H1 (cell line): ENCODE data around the gene C9. TPM values are rescaled to one million over a fixed set of nuclear protein-coding genes. Genes with fewer than 3 reads are reported as not detected.
"Not testable (repeated sequence)": the region's sequence is repeated elsewhere in the genome, so short reads cannot be mapped to it uniquely, and the experiment has no call there.

Experiments used
- CTCF ChIA-PET: fragments of 300-600 bp; sonication (Branson Sonifier 250); formaldehyde crosslinking; loops from one replicate; lab custom pipeline; 2021; ENCODE audit not compliant: partially characterized antibody; lab: Charles Lee
- POLR2A ChIA-PET: fragments of 300-600 bp; sonication (Branson Sonifier 250); formaldehyde crosslinking; loops from one replicate; lab custom pipeline; 2021; ENCODE audit warnings: inconsistent platforms; ENCODE audit not compliant: partially characterized antibody; lab: Charles Lee
- DNase-seq, 2 experiments: peaks; one replicate each; pipeline versions ENCODE4 v3.0.0 to v3.0.0-alpha.2; 2010 to 2022; ENCODE audit warnings: low spot score in 2 of 2, low read depth in 1 of 2, mixed read lengths in 1 of 2
- FAIRE-seq: peaks from 2 replicates; lab custom pipeline; 2011; peaks lifted over from hg19 to GRCh38; lab: Jason Lieb, UNC
- H2AFZ ChIP-seq: 2 replicates; pipeline ENCODE4 v1.8.1; 2012; ENCODE audit warnings: low read length, inconsistent platforms
- H2AK5ac ChIP-seq: 2 replicates; pipeline ENCODE4 v1.6.1; 2013; ENCODE audit warnings: low read depth, low read length
- H2BK120ac ChIP-seq: replicated peaks from 2 replicates; pipeline ENCODE3; 2013; ENCODE audit warnings: low read depth, low read length, inconsistent platforms
- H2BK12ac ChIP-seq: 2 replicates; pipeline ENCODE4 v1.6.1; 2013; ENCODE audit warnings: low read depth, low read length
- H2BK15ac ChIP-seq: 2 replicates; pipeline ENCODE4 v1.6.1; 2013; ENCODE audit warnings: low read length
- H2BK20ac ChIP-seq: 2 replicates; pipeline ENCODE4 v1.6.1; 2013; ENCODE audit warnings: low read length
- H2BK5ac ChIP-seq: 2 replicates; pipeline ENCODE4 v1.6.1; 2013; ENCODE audit warnings: low read depth, low read length
- H3K14ac ChIP-seq: 2 replicates; pipeline ENCODE4 v1.6.1; 2013; ENCODE audit warnings: inconsistent platforms; ENCODE audit not compliant: insufficient read length
- H3K18ac ChIP-seq: 2 replicates; pipeline ENCODE4 v1.6.1; 2013; ENCODE audit warnings: low read length; ENCODE audit errors: extremely low read depth
- H3K23ac ChIP-seq: 2 replicates; pipeline ENCODE4 v1.6.1; 2013; ENCODE audit warnings: inconsistent platforms; ENCODE audit not compliant: insufficient read length
- H3K23me2 ChIP-seq: 2 replicates; pipeline ENCODE4 v1.6.1; 2013; ENCODE audit warnings: low read depth, low read length
- H3K27ac ChIP-seq: 2 replicates; pipeline ENCODE4 v1.6.1; 2011; ENCODE audit warnings: low read depth, low read length, inconsistent platforms
- H3K27me3 ChIP-seq, 4 experiments: replicated peaks in 1 of 4; 1 replicate in 1 of 4; 2 replicates in 3 of 4; pipeline versions ENCODE4 v1.6.1 to v1.8.1; 2011 to 2013; ENCODE audit warnings: low read length in 3 of 4, mild to moderate bottlenecking in 3 of 4, inconsistent platforms in 2 of 4, mixed read lengths in 2 of 4, moderate library complexity in 1 of 4; ENCODE audit not compliant: control insufficient read depth in 3 of 4, insufficient read depth in 3 of 4; ENCODE audit errors: extremely low read depth in 1 of 4
- H3K36me3 ChIP-seq, 4 experiments: 2 replicates each; pipeline versions ENCODE4 v1.6.1 to v1.8.1; 2011 to 2013; ENCODE audit warnings: mild to moderate bottlenecking in 4 of 4, low read length in 3 of 4, moderate library complexity in 2 of 4, control low read depth in 1 of 4, inconsistent platforms in 1 of 4; ENCODE audit not compliant: insufficient read depth in 4 of 4, control insufficient read depth in 2 of 4
- H3K4ac ChIP-seq: replicated peaks from 2 replicates; pipeline ENCODE3; 2013; ENCODE audit warnings: low read length, low read depth, mixed read lengths, inconsistent platforms; ENCODE audit not compliant: insufficient read length
- H3K4me1 ChIP-seq, 4 experiments: replicated peaks in 1 of 4; 1 replicate in 1 of 4; 2 replicates in 3 of 4; pipeline versions ENCODE4 v1.6.1 to v1.8.1; 2011 to 2013; ENCODE audit warnings: low read length in 3 of 4, inconsistent platforms in 2 of 4, mixed read lengths in 1 of 4; ENCODE audit not compliant: insufficient read depth in 4 of 4, control insufficient read depth in 3 of 4
- H3K4me2 ChIP-seq, 2 experiments: 2 replicates each; pipeline versions ENCODE4 v1.6.1 to v1.8.1; 2011 to 2013; ENCODE audit warnings: low read depth in 2 of 2, low read length in 2 of 2, control low read depth in 1 of 2, inconsistent platforms in 1 of 2, mild to moderate bottlenecking in 1 of 2; ENCODE audit not compliant: insufficient read depth in 1 of 2
- H3K4me3 ChIP-seq, 4 experiments: fragments of 200-600, 300-600 bp in 1 of 4; sonication (generic), shearing (Covaris generic), sonication (Bioruptor Twin) in 1 of 4; 2 replicates each; pipeline versions ENCODE4 v1.5.1 to v1.8.1; 2011 to 2016; ENCODE audit warnings: low read length in 4 of 4, low read depth in 3 of 4, control low read depth in 2 of 4, inconsistent platforms in 2 of 4, mild to moderate bottlenecking in 2 of 4, mixed read lengths in 1 of 4, moderate library complexity in 1 of 4; ENCODE audit not compliant: insufficient read depth in 2 of 4; ENCODE audit errors: extremely low read depth in 1 of 4
- H3K56ac ChIP-seq: replicated peaks from 2 replicates; pipeline ENCODE3; 2013; ENCODE audit warnings: low read depth, mild to moderate bottlenecking, mixed read lengths, low read length, inconsistent platforms; ENCODE audit not compliant: insufficient read length
- H3K79me1 ChIP-seq: 2 replicates; pipeline ENCODE4 v1.6.1; 2013; ENCODE audit warnings: low read depth, low read length, control low read depth
- H3K79me2 ChIP-seq, 2 experiments: 2 replicates each; pipeline versions ENCODE4 v1.6.1 to v1.8.1; 2012 to 2013; ENCODE audit warnings: low read length in 2 of 2, mild to moderate bottlenecking in 2 of 2, inconsistent platforms in 1 of 2; ENCODE audit not compliant: insufficient read depth in 2 of 2, control insufficient read depth in 1 of 2
- H3K9ac ChIP-seq, 4 experiments: replicated peaks in 1 of 4; 1 replicate in 1 of 4; 2 replicates in 3 of 4; pipeline versions ENCODE4 v1.6.1 to v1.8.1; 2011 to 2013; ENCODE audit warnings: low read depth in 3 of 4, low read length in 3 of 4, control low read depth in 2 of 4, mild to moderate bottlenecking in 2 of 4, moderate library complexity in 2 of 4, inconsistent platforms in 1 of 4; ENCODE audit errors: extremely low read depth in 1 of 4
- H3K9me3 ChIP-seq, 2 experiments: 2 replicates each; pipeline versions ENCODE4 v1.6.1 to v1.8.1; 2012 to 2013; ENCODE audit warnings: mild to moderate bottlenecking in 2 of 2, moderate library complexity in 2 of 2, control low read depth in 1 of 2, inconsistent platforms in 1 of 2, low read depth in 1 of 2, low read length in 1 of 2, mixed read lengths in 1 of 2; ENCODE audit not compliant: insufficient read depth in 2 of 2
- H4K20me1 ChIP-seq, 2 experiments: replicated peaks in 1 of 2; 2 replicates each; pipeline versions ENCODE3 to v1.8.1; 2011 to 2013; ENCODE audit warnings: inconsistent platforms in 2 of 2, low read length in 2 of 2, mild to moderate bottlenecking in 1 of 2; ENCODE audit not compliant: insufficient read depth in 2 of 2, control insufficient read depth in 1 of 2
- H4K5ac ChIP-seq: 2 replicates; pipeline ENCODE4 v1.6.1; 2013; ENCODE audit warnings: low read length, low read depth, mixed read lengths, inconsistent platforms; ENCODE audit not compliant: insufficient read length
- H4K8ac ChIP-seq: 2 replicates; pipeline ENCODE4 v1.8.0; 2013; ENCODE audit warnings: mild to moderate bottlenecking, moderate library complexity, low read length, inconsistent platforms; ENCODE audit not compliant: insufficient read depth; ENCODE audit errors: extremely low read depth
- H4K91ac ChIP-seq: replicated peaks from 2 replicates; pipeline ENCODE3; 2013; ENCODE audit warnings: low read length, mixed read lengths, inconsistent platforms; ENCODE audit not compliant: insufficient read length
- NRF1 ChIP-seq: IDR thresholded peaks from 2 replicates; pipeline ENCODE4 v1.6.1; 2011; ENCODE audit warnings: mild to moderate bottlenecking, low read depth, low read length, improper control_type of control experiment
- WGBS, 2 experiments: shearing (Covaris generic) in 1 of 2; methylation state at CpG; one replicate each; pipeline versions ENCODE4 v1.1.6 to v1.1.7; 2013 to 2015; ENCODE audit warnings: low lambda C conversion rate in 2 of 2, mixed read lengths in 2 of 2, inconsistent platforms in 1 of 2, low coverage in 1 of 2, missing lambda C conversion rate in 1 of 2; ENCODE audit not compliant: insufficient replicate concordance in 2 of 2, insufficient coverage in 1 of 2, insufficient read length in 1 of 2; ENCODE audit errors: extremely low coverage in 1 of 2, missing lambda C conversion rate in 1 of 2; 5-methylcytosine and 5-hydroxymethylcytosine counted together
- polyA plus RNA-seq, 7 experiments: library from polyadenylated mRNA; depleted of rRNA in 3 of 7; stranded (reverse) in 5 of 7; unstranded in 2 of 7; fragments of >200 nt in 5 of 7; fragments of 200-250 nt in 2 of 7; gene quantifications; 1 replicate in 5 of 7; 2 replicates in 1 of 7; 4 replicates in 1 of 7; pipeline versions ENCODE4 v1.2.1 to v1.2.3, GENCODE V29; 2011 to 2013; ENCODE audit warnings: missing spikeins in 2 of 7, mixed read lengths in 2 of 7
- total RNA-seq: library from RNA; stranded (reverse); fragmentation: NEBNext Ultra II Directional; extraction: Animal tissue kit (Norgen Biotek cat#: 25700); gene quantifications from 2 replicates; pipeline ENCODE4 v1.2.1, GENCODE V29; 2021

C9 gene
- total and polyA plus RNA-seq, 2 of the 8 experiments (the other 6 are each of a cell fraction or from before 2014, with no cell fraction given): not detected

- H3K23ac ChIP-seq: no peak overlapping the region
- POLR2A ChIA-PET: no interaction called here
- no peak overlapping the region for H4K5ac ChIP-seq
- no peak for DNase-seq
- H3K36me3 ChIP-seq: no peaks in the 10 kb centered on the region
- H3K4ac ChIP-seq: no peak overlapping the region
- TF ChIP-seq NRF1: no peak
- TF ChIP-seq, all 59 proteins: peak for 0
- Histone ChIP-seq H4K91ac (no peak overlapping the region), H3K27ac (no peak overlapping the region), H3K4me1 (no peaks in the 10 kb centered on the region), H4K20me1 (no peaks in the 10 kb centered on the region), H2BK120ac (no peak overlapping the region), H2BK12ac (no peak overlapping the region), H3K79me1 (no peaks in the 10 kb centered on the region), H3K4me2 (no peak overlapping the region), H3K18ac (no peak overlapping the region), H4K8ac (no peak overlapping the region), H3K14ac (no peak overlapping the region), H2BK5ac (no peak overlapping the region), H3K79me2 (no peaks in the 10 kb centered on the region), H3K56ac (no peak overlapping the region), H2AFZ (no peak overlapping the region), H3K27me3 (no peaks in the 10 kb centered on the region), H2BK20ac (no peak overlapping the region), H3K9me3 (no peaks in the 10 kb centered on the region), H2BK15ac (no peak overlapping the region), H3K4me3 (no peak overlapping the region), H3K23me2 (peaks cover 2% of the 10 kb centered on the region; the same call in 1 of the 2 replicates), H3K9ac (no peak overlapping the region), H2AK5ac (no peak overlapping the region)
- CTCF ChIA-PET: interaction anchor here (1.1 kb wide), 1 partner anchor 36 kb away, joined by 5 read pairs; no protein-coding TSS in a partner anchor
- 89% methylated on average over 3 of the region's 3 CpGs; no CpG with 5 or more reads in 1 of the 2 experiments for WGBS, 2 experiments
- FAIRE-seq: no peak
Observed at GRCh38 chr5:39319395-39319794, 44.9 kb downstream of the C9 start.

- H2BK120ac ChIP-seq, H3K79me2 ChIP-seq, H3K4me3 ChIP-seq, H3K79me1 ChIP-seq, H3K36me3 ChIP-seq, H4K5ac ChIP-seq, H2BK5ac ChIP-seq, H4K8ac ChIP-seq, H3K4ac ChIP-seq, H3K4me1 ChIP-seq, H2AFZ ChIP-seq, H2BK15ac ChIP-seq, H3K23ac ChIP-seq, CTCF ChIA-PET, DNase-seq, H4K91ac ChIP-seq, POLR2A ChIA-PET, H3K9me3 ChIP-seq, FAIRE-seq, H3K18ac ChIP-seq, H3K23me2 ChIP-seq, H3K4me2 ChIP-seq, H4K20me1 ChIP-seq, H3K27me3 ChIP-seq, H3K9ac ChIP-seq, H2AK5ac ChIP-seq, H2BK12ac ChIP-seq, H2BK20ac ChIP-seq, H3K14ac ChIP-seq, H3K56ac ChIP-seq, H3K27ac ChIP-seq: not testable (repeated sequence)
- WGBS, 2 experiments: 91% methylated on average over 3 of the region's 3 CpGs; no CpG with 5 or more reads in 1 of the 2 experiments
Observed at GRCh38 chr5:39316464-39316863, 47.8 kb downstream of the C9 start.
